ENCODE measurements around the gene PPA2.

The PPA2 gene

DNA sequence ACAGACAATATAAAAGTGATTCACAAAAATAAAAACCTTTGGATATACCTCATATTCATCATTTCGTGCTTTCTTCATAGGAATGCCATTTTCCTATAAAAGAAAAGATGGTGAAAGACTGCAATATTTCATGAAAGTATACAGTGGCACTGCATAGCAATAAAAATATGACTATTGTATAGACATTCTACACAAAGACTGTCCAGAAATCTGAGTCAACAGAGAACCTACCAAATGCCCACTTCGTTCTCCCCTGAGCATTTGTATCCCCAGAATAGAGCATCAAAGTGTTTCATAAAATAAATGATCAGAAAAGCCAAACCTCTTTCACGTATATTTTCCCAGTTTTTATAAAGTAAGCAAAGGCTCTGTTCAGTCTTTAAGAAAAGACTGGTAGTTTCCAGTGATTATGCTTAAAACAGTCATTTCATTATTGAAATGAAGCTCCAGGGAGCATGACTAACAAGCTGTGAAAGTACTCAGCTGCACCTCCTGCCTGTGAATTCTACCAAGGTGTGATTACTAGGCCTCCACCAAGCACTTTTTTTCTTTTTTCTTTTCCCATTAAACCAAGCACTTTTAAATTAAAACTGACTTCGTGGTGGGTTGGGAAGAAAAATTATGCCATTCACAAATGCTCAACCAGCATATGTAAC lies 20.2 kb downstream of the PPA2 start:
- TF ChIP-seq TCF12 (IDR thresholded peaks at IDR 0.05; ENCODE audit: low read depth) (no peak), EGR1 (IDR thresholded peaks at IDR 0.05) (no peak), FOXM1 (IDR thresholded peaks at IDR 0.05; ENCODE audit: borderline replicate concordance, low read depth) (no peak), NFIC (IDR thresholded peaks at IDR 0.05) (no peak)
- TF ChIP-seq, protein P1, sequence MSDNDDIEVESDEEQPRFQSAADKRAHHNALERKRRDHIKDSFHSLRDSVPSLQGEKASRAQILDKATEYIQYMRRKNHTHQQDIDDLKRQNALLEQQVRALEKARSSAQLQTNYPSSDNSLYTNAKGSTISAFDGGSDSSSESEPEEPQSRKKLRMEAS (IDR thresholded peaks at IDR 0.05) = no peak
- TF ChIP-seq, protein P2, sequence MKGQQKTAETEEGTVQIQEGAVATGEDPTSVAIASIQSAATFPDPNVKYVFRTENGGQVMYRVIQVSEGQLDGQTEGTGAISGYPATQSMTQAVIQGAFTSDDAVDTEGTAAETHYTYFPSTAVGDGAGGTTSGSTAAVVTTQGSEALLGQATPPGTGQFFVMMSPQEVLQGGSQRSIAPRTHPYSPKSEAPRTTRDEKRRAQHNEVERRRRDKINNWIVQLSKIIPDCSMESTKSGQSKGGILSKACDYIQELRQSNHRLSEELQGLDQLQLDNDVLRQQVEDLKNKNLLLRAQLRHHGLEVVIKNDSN (IDR thresholded peaks at IDR 0.05) = no peak

DNA sequence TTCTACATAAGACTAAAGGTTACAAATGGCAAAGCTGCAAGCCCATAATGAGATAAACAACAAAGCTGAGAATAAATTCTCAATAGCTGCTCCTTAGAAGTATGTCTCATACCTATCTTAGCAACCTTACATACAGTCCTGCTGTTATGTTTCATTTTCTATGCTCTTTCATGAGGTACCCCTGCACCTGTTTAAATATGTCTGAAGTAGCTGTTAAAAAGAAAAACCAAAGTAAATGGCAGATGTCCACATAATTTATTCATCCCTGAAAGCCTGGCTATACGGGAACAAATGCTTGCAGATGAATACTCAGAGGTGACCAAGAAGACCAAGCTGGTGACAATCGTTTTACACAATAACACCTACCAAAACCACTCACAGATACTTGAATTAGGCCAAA lies 22.5 kb downstream of the PPA2 start:
- TF ChIP-seq TEAD4 (IDR thresholded peaks at IDR 0.05) (no peak), RAD21 (IDR thresholded peaks at IDR 0.05; ENCODE audit: low read depth) (no peak), ZBTB7A (IDR thresholded peaks at IDR 0.05; ENCODE audit: low read depth) (no peak), CEBPB (IDR thresholded peaks at IDR 0.05) (no peak), CREB1 (IDR thresholded peaks at IDR 0.05; ENCODE audit: low read depth) (no peak), NFIC (IDR thresholded peaks at IDR 0.05) (no peak), EP300 (IDR thresholded peaks at IDR 0.05; ENCODE audit: borderline replicate concordance) (no peak), EGR1 (IDR thresholded peaks at IDR 0.05) (no peak), FOXM1 (IDR thresholded peaks at IDR 0.05; ENCODE audit: borderline replicate concordance, low read depth) (no peak)
- TF ChIP-seq, protein P1 (IDR thresholded peaks at IDR 0.05) = no peak
- TF ChIP-seq, protein P2 (IDR thresholded peaks at IDR 0.05) = no peak

DNA sequence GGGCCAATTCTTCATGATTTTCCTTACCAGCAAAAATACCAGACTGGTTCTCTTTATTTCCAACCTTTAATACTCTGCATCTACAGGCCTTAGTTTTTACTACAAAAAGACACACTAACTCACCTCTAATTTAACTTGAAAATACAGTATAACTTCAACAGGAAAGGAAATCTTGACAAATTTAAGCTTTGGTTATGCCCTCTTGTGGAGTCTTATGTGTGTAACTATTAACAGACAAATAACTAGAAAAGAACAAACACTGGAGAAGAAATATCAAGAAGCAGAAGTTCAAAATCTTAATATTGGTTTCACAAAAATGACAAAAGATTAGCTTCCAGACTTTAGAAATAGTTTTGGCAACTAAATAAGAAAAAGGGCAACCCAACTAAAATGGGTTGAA lies 33.0 kb downstream of the PPA2 start:
- TF ChIP-seq, protein P3, sequence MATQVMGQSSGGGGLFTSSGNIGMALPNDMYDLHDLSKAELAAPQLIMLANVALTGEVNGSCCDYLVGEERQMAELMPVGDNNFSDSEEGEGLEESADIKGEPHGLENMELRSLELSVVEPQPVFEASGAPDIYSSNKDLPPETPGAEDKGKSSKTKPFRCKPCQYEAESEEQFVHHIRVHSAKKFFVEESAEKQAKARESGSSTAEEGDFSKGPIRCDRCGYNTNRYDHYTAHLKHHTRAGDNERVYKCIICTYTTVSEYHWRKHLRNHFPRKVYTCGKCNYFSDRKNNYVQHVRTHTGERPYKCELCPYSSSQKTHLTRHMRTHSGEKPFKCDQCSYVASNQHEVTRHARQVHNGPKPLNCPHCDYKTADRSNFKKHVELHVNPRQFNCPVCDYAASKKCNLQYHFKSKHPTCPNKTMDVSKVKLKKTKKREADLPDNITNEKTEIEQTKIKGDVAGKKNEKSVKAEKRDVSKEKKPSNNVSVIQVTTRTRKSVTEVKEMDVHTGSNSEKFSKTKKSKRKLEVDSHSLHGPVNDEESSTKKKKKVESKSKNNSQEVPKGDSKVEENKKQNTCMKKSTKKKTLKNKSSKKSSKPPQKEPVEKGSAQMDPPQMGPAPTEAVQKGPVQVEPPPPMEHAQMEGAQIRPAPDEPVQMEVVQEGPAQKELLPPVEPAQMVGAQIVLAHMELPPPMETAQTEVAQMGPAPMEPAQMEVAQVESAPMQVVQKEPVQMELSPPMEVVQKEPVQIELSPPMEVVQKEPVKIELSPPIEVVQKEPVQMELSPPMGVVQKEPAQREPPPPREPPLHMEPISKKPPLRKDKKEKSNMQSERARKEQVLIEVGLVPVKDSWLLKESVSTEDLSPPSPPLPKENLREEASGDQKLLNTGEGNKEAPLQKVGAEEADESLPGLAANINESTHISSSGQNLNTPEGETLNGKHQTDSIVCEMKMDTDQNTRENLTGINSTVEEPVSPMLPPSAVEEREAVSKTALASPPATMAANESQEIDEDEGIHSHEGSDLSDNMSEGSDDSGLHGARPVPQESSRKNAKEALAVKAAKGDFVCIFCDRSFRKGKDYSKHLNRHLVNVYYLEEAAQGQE (IDR thresholded peaks at IDR 0.05; ENCODE audit: low read depth) = no peak
- TF ChIP-seq EGR1 (IDR thresholded peaks at IDR 0.05) (no peak), TCF12 (IDR thresholded peaks at IDR 0.05; ENCODE audit: low read depth) (no peak), FOXM1 (IDR thresholded peaks at IDR 0.05; ENCODE audit: borderline replicate concordance, low read depth) (no peak), CEBPB (IDR thresholded peaks at IDR 0.05) (no peak), TAF1 (IDR thresholded peaks at IDR 0.05; ENCODE audit: low read depth) (no peak), ZBTB7A (IDR thresholded peaks at IDR 0.05; ENCODE audit: low read depth) (no peak)
- TF ChIP-seq, protein P1 (IDR thresholded peaks at IDR 0.05) = no peak
- TF ChIP-seq, protein P2 (IDR thresholded peaks at IDR 0.05) = no peak

DNA sequence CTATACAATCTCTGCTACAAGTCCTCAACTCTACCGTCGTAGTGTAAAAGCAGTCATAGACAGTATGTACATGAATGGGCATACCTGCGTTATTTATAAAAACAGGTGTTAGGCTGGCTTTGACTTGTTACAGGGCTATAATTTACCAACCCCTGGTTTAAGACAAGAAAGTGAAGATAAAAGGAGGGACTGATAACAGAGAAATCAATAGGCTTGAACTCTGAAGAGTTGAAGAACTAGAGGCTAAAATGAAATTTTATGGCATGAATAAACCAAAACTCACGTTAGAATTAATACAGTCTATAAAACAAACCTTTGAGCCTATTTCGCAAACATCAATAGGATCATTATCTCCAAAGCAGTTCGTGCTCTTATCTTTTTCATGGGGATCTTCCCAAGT lies 36.2 kb downstream of the PPA2 start:
- TF ChIP-seq NFIC (IDR thresholded peaks at IDR 0.05) (no peak), TEAD4 (IDR thresholded peaks at IDR 0.05) (no peak), YY1 (IDR thresholded peaks at IDR 0.05; ENCODE audit: low read depth) (no peak), CREB1 (IDR thresholded peaks at IDR 0.05; ENCODE audit: low read depth) (no peak), TAF1 (IDR thresholded peaks at IDR 0.05; ENCODE audit: low read depth) (no peak)

DNA sequence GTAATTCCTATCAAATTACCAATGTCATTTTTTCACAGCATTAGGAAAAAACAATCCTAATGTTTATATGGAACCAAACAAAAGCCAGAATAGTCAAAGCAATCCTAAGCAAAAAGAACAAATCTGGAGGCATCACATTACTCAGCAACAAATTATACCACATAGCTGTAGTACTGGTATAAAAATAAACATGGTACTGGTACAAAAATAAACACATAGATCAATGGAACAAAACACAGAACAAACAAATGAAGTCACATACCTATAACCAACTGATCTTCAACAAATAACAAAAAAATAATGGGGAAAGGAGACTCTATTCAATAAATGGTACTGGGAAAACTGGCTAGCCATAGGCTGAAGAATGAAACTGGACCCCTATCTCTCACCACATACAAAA lies 37.4 kb downstream of the PPA2 start:
- TF ChIP-seq, protein P3 (IDR thresholded peaks at IDR 0.05; ENCODE audit: low read depth) = no peak
- TF ChIP-seq FOXM1 (IDR thresholded peaks at IDR 0.05; ENCODE audit: borderline replicate concordance, low read depth) (no peak), TAF1 (IDR thresholded peaks at IDR 0.05; ENCODE audit: low read depth) (no peak), TEAD4 (IDR thresholded peaks at IDR 0.05) (no peak), ZBTB7A (IDR thresholded peaks at IDR 0.05; ENCODE audit: low read depth) (no peak), CEBPB (IDR thresholded peaks at IDR 0.05) (no peak), RAD21 (IDR thresholded peaks at IDR 0.05; ENCODE audit: low read depth) (no peak), CREB1 (IDR thresholded peaks at IDR 0.05; ENCODE audit: low read depth) (no peak), EP300 (IDR thresholded peaks at IDR 0.05; ENCODE audit: borderline replicate concordance) (no peak), YY1 (IDR thresholded peaks at IDR 0.05; ENCODE audit: low read depth) (no peak), EGR1 (IDR thresholded peaks at IDR 0.05) (no peak), NFIC (IDR thresholded peaks at IDR 0.05) (no peak), TCF12 (IDR thresholded peaks at IDR 0.05; ENCODE audit: low read depth) (no peak)
- TF ChIP-seq, protein P2 (IDR thresholded peaks at IDR 0.05) = no peak
- TF ChIP-seq, protein P1 (IDR thresholded peaks at IDR 0.05) = no peak

Measured in Ishikawa (cell line).